NCI-H146 treated with DMSO at 0.1 percent for 48 hours (cell line): ENCODE measurements around the gene RNASE2.
"Not testable (repeated sequence)": the region's sequence is repeated elsewhere in the genome, so short reads cannot be mapped to it uniquely, and the experiment has no call there.

ENCODE experiments used
- DNase-seq: peaks from one replicate; lab custom pipeline; 2025; ENCODE audit not compliant: unreplicated experiment; lab: John Stamatoyannopoulos, UW

The RNASE2 gene

DNA sequence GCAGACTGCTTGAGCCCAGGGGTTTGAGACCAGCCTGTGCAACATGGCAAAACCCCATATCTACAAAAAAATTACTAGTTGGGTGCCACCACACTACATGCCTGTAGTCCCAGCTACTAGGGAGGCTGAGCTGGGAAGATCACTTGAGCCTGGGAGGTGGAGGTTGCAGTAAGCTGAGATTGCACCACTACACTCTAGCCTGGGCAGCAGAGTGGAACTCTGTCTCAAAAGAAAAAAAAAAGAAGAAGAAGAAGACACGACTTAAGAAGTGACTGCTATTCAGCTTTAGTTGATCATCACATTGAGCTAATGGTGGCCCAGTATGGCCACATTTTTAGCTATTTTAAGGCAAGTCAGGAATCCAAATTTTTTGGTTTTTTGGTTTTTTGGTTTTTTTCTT, 25.6 kb downstream of the RNASE2 start:
- no peak for DNase-seq

DNA sequence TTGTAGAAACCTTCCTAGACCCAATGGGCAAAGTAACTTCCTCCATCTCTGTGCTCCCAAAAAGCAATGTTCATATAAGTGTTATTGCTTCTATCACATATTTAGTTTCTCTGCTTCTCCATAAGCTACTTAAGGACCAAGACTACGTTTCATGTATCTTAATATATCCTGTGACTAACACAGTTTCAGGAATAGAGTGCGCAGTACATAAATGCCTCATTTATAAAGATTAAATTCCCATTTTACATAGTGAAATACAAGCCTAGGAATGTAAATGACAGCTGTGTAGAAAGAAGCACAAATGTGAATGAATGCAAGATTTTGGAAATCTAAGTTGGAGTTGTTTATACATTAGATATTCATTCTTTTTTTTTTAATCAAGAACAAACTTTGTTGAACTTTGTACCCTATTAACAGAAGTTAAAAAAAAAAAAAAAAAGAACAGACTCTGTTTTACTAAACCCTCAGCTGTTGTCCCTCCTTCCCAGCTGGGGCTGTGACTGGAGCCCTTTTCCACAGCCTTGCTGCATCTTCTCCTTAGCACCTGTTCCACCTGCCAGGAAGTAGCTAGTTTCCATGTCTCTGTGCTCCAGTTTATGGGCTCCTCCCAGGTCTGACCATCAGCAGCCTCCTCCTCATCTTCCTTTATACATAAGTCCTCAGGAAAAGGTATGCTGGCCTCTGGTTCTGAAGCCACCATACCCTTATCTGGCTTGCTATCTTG, 27.5 kb downstream of the RNASE2 start:
- DNase-seq, result no peak

DNA sequence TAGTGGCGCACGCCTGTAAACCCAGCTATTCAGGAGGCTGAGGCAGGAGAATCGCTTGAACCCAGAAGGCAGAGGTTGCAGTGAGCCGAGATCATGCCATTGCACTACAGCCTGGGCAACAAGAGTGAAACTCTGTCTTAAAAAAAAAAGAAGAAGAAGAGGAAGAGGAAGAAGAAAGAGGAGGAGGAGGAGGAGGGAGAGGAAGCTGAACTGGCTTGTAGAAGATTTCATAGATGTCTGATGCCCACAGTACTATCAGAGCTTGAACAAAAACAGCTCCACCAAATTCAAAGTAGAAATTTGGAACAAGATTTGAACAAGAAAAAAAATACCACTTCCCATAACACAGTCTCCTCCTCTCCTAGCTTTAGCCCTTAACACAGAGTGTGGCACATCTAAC, 30.4 kb downstream of the RNASE2 start:
- DNase-seq, result not testable (repeated sequence)

DNA sequence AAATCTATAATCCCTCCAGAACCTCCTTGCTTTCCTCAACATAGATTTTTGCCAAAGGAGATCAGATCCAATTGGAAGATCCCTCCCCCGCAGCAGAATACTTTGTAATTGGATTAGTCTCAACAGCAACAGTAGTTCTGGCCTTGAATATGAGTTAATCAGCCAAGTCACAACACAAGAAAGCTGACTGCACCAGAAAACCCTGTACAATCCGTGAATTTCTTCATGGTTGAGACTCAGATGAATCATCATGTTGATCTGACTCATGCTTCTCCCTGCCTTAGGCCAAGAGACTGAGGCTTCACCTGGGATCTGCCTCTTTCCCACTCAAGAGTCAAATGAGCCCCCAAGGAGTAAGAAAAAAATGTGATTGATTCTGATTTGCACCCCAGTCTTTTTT, 31.5 kb downstream of the RNASE2 start:
- DNase-seq, result no peak

DNA sequence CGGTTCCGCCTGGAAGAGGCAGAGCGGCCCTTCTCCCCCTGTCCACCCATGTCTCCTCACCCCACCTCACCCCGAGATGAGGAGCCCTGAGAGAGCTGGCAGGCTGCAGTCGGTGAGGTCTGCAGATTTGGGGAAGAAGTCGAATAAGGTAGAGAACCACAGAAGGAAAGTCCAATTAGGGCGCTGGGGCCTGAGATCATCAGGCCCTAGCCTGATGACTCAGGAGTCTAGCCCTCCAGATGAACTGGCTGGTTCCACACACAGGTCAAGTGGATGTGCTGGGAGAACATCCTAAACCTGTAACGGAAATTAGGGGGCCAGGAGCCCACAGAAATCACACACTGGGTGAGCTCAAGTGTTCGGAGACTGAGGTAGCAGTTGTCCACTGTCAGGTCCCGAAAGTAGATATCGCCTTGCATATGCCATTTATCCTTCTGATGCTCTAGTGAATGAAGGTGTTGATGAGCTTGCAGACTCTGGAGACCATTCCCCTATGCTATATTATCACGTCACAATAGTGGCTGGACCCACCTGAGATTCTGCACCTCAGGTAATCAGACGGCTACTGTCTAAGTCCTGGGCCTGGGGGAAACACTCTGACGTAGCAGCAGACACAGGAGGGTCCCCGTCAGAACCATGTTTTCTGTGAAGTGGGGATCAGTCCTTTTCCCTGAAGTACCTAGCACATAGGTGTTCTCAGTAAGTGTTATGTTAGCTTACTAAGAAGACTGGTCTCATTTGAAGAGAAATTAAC, 33.6 kb downstream of the RNASE2 start:
- DNase-seq, result no peak

DNA sequence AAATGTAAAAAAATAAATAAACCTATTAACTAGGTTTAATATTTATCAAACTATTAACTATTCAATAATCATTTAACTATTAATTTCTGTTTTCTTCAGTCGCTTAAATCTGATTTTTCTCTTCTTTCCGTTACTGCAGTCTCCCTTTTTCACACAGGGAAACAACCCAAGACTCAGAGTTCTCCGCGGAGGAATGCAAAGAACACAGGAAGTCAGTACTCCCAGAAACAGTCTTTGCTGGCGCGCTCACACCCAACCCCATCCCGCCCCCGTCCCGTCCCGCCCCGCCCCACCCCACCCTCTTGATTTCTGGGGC, 34.1 kb downstream of the RNASE2 start:
- DNase-seq, result no peak

DNA sequence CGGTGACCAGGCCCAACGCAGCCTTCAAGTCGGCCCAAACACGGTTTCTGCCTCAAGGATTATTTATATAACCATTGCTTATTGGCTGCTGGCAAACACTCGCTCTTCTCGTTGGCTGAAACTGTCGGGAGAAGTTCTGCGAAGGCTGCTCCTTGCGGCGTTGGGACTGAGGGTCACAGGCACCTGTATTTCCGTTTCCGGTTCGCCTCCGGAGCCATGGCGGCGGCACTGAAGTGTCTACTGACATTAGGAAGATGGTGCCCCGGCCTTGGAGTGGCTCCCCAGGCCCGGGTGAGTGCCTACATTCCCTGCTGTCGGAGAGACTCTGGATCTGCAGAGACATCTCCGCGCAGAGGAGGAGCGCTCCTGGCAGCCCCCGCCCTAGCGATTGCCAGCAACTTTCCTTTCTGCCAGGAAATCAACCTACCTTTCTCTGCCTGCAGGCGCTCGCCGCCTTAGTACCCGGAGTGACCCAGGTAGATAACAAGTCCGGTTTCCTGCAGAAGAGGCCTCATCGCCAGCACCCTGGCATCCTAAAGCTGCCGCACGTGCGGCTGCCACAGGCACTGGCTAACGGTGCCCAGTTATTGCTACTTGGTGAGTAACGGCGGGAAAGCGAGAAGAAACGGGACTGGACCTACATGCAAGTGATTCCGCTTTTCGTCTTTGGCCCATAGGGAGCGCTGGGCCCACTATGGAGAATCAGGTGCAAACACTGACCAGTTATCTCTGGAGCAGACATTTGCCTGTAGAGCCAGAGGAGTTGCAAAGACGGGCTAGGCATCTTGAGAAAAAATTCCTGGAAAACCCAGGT, 34.7 kb downstream of the RNASE2 start, which contains the start of gene METTL17:
TSS of gene METTL17 (plus strand) at position 194 of the 814 bp plus-strand sequence. CDS start at position 217, 23 bp downstream.
- peak; percentile 84 for DNase-seq

DNA sequence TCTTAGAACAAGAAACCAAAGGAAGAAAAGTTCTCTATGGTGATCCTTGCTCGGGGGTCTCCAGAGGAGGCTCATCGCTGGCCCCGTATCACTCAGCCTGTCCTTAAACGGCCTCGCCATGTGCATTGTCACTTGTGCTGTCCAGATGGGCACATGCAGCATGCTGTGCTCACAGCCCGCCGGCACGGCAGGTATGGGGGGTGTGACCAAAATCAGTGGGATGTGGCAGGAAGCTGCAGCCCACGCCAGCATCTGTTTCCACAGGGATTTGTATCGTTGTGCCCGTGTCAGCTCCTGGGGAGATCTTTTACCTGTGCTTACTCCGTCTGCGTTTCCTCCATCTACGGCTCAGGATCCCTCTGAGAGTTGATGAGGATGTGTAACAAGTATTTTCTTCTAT, 41.2 kb downstream of the RNASE2 start:
- no peak for DNase-seq

DNA sequence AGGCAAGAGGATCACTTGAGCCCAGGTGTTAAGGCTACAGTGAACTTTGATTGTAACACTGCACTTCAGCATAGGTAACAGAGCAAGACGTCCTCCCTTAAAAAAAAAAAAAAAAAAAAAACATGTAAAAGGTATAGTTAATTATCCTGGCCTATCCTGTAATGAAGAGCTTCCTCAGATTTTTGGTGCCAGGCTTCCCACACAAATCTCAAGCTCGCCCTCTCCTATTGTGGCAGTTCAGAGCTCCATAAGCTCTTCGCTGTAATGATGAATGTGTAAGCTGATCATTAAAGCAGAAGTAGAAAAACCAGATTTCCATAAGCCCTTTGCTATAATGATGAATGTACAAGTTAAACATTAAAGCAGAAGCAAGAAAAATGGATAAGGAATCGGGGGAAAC, 41.8 kb downstream of the RNASE2 start:
- DNase-seq, result no peak

DNA sequence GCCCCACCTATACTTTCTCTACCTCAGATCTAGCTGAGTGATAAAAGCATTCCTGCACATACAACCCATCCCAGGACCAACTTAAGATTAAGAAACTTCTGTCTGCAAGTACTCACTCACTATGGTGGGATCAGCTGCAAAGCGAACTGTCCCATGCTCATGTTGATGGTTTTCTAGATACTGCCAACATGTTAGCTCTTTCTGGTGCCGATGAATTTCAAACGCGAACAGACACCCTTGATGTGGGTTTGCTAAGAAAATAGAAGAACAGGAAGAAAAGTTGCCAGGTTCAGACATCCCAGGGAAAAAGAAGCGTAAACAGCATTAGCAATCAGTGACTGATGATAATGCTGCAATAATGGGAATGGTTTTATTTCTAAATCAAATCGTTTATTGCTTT, 42.3 kb downstream of the RNASE2 start:
- no peak for DNase-seq

DNA sequence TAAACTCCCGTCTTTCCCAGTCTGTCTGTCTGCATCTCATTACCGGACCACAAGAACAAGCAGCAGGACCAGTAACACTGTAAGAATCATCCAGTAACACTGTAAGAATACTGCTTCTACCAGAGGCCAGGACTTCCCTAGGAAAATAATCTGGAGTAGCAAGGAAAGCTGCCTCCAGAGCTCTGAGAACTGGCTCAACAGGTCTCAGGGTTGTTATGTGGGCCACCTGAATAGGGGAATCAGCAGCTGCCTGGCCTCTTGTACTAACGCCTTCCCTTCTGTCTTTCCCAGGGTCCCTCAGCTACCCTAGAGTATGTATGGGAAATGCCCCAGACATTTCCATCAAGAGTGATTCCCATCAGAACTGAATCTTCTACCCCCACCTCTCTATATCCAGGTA, 42.9 kb downstream of the RNASE2 start:
- no peak for DNase-seq

DNA sequence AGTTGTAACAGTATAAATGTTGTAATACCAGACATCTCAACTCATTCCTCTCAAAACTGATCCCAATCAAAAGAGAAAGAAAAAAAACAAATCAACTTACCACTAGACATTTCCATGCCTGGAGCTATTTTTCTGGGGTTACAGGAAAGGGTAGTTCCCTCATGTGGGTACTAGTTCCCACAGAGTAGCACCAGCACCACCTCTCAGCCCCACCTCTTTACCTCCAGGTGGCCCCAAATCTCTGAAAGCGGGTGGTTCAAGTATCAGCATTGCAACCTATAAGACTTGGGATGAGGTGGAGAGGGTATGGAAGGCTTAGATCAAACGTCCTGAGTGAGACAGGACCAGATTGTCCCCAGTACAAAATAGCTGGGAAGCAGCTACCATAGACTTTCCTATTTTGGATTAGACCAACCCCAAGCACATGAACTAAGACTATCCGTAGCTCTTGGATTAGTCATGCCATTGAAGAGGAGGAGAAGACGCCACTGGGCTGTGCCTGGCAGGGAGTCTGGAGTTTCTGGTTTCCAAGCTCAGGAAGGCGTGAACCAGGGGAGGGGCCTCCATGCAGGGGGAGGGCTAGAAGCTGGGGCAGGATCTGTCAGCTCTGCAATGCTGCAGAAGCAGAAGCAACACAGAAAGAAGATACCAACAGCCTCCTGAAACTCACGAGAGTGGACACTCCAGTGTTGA, 43.5 kb downstream of the RNASE2 start, which contains the start of gene SLC39A2:
TSS of gene SLC39A2 (plus strand) at position 620 of the 693 bp plus-strand sequence. CDS start 154 bp downstream, outside the sequence.
- no peak for DNase-seq

DNA sequence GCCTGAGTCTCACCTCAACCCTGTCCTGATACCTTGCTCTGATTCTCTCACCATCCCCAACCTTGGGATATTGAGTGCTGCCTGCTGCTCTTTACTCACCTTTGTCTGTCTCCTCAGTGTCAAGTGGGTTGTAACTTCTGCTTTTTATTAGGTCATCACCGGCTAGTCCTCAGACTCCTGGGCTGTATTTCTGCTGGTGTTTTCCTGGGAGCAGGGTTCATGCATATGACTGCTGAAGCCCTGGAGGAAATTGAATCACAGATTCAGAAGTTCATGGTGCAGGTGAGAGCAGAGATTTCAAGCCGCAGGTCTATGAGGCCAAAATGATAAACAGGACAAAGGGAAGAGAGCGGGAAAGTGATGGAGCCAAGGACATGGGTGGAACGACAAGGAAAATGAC, 44.3 kb downstream of the RNASE2 start:
- DNase-seq, result no peak

DNA sequence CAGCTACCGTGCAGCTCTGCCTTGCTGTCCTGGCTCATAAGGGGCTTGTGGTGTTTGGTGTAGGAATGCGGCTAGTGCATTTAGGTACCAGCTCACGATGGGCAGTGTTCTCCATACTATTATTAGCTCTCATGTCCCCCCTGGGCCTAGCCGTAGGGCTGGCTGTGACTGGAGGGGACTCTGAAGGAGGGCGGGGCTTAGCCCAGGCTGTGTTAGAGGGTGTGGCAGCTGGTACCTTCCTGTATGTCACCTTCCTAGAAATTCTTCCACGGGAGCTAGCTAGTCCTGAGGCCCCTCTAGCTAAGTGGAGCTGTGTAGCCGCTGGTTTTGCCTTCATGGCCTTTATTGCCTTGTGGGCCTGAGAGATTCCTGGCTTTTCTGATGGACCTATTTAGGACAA, 45.9 kb downstream of the RNASE2 start:
- DNase-seq, result no peak

DNA sequence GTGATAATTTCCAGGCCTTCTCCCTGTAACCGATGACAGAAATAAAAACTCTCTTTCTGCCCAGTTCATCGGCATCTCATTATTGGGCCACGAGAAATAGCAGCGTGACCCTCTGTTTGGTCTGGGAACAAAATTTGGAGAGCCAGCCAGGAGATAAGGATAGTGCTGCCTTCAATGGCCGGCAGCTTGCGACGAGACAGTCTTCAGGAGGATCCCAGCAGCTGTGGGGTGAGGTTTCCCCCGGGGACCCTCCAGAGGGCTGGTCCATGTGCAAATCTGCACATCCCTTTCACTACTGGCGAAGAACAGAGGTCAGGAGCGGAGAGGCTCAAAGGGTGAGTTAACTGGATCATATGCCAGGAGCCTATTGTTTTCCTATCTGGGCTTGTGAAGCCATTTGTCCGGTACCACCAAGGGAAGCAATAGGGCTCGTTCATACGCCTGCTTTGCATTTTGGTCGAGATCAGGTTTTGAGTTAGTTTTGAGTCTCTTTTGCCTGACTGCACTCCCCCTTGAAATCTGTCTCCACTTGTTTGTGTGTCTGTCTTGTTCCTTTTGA, 48.6 kb downstream of the RNASE2 start:
- no peak for DNase-seq
